ENCODE data around the gene CDAN1. TPM values are rescaled to one million over a fixed set of nuclear protein-coding genes. Genes with fewer than 3 reads are reported as not detected.
A peak's percentile ranks its signal among the peaks of the same experiment; 100 is the strongest.

CDAN1 gene
- total and polyA plus RNA-seq, 2 of the 8 experiments (the other 6 are each of a cell fraction or from before 2014, with no cell fraction given): 4.5 to 18.6 TPM

DNA sequence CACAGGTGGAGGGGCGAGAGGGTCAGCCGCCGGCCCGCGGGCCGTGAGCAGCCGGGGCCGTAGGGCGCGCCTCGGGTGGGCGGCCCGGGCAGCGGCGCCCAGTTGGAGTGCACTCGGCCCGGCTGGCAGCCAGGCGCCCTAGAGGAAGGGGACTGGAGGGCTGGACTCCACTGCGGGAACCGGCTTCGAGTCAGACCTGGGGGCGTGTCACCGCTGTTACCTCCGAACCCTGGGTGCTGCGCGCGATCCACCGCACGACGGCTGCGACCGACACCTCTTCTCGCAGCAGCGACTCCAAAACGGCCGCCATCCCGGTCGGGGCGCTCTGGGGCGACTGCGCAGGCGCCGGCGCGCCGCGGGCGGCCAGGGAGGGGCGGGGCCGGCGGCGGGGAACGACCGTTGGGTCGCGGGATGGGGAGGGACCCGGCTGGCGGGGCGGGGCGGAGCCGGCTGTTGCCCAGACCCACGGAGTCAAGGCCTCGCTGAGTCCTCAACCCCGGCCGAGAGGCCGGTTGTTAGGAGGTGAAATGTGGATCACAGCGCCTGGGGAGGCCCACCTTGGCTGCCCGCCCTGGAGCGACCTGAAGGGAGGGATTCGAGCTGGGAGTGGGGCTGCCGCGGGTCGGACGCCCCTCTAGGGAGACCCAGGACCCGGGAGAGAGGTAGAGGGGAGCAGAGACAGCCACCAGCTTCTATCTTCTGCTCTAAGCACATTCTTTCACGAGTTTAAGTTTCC lies at the start of gene CDAN1 (continued):
- TF ChIP-seq RXRA (IDR thresholded peaks at IDR 0.05; ENCODE audit: insufficient read depth, low read depth, low read length) (no peak), TAF1 (IDR thresholded peaks at IDR 0.05; ENCODE audit: low read depth, low read length) (peak; percentile 73), KDM1A (IDR thresholded peaks at IDR 0.05; ENCODE audit: borderline replicate concordance, low read length) (no peak)
